SHP77 treated with DMSO at 0.1 percent for 48 hours (cell line): ENCODE measurements around the gene MAPK1.
"Not testable (repeated sequence)": the region's sequence is repeated elsewhere in the genome, so short reads cannot be mapped to it uniquely, and the experiment has no call there.

Experiments used
- DNase-seq: peaks from one replicate; lab custom pipeline; 2025; lab: John Stamatoyannopoulos, UW

MAPK1 gene

DNA sequence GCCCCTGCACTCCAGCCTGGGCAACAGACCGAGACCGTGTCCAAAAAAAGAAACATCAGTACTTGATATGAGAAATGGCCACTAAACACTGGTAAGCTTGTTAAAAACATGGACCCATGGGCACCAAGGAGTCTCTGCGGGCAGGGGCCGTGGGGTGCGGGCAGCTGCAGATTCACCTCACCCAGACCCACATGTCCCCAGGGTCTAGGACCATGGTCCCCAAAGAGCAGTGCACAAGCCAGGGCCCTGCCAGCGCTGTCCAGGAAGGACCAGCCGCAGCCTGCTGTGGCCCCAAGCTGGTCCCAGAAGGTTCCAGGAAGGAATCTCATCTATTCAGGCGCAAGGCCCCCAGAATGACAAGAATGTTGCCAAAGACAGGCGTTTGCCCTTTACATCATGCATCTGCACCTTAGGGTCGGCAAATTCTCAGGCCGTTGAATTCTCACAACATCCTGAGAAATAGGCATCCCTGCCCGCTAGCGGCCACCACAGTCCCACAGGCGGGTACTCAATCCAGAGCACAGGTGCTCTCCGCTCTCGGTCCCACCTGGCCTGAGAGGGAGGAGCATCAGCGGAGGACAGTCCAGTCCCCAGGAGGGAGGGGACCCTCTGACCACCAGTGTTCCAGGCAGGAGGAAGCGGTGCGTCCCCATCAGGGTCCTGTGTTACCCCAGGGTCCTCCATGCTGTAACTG is 141.3 kb downstream of the MAPK1 start:
- no peak for DNase-seq

DNA sequence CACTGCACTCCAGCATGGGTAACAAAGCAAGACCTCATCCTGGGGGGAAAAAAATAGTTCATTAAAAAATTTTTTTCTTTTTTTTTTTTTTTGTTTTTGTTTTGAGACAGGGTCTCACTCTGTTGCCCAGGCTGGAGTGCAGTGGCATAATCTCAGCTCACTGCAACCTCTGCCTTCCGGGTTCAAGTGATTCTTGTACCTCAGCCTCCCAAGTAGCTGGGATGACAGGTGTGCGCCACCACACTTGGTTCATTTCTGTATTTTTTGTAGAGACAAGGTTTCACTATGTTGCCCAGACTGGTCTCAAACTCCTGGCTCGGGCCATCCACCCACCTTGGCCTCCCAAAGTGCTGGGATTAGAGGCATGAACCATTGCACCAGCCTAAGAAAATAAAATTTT is 142.9 kb downstream of the MAPK1 start:
- not testable (repeated sequence) for DNase-seq

- DNase-seq, result not testable (repeated sequence)
Measured at GRCh38 chr22:21721195-21721852, 146.1 kb downstream of the MAPK1 start.

DNA sequence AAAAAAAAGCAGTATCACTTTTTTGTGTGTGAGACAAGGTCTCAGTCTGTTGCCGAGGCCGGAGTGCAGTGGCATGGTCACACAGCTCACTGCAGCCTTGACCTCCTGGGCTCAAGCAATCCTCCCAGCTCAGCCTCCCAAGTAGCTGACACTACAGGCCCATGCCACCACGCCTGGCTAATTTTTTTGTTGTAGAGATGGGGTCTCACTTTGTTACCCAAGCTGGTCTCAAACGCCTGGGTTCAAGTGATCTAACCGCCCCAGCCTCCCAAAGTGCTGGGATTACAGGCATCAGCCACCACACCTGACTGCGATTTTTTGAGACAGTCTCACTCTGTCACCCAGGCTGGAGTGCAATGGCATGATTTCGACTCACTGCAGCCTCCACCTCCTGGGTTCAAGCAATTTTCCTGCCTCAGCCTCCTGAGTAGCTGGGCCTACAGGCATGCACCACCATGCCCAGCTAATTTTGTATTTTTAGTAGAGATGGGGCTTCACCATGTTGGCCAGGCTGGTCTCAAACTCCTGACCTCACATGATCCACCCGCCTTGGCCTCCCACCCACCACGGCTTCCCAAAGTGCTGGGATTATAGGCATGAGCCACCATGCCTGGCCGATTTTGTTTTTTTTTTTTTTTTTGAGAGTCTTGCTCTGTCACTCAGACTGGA is 147.1 kb downstream of the MAPK1 start:
- not testable (repeated sequence) for DNase-seq

DNA sequence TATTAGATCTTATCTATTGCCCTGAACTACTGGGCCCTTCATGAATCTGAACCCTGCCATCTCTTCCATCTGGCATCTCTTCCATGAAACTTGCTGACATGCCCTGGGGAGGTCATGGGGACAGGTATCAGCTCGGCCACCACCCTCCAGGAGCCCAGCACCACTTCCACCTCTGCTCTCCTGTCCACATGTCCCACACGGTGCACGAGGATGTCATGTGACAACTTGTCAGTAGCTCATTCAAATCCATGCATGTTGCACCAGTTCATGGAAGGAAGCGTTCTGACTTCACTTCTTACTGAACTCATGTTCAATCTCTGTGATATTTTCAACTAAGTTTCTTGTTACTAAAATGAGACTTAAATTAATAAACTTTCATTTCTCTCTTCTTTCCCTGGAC is 148.4 kb downstream of the MAPK1 start:
- no peak for DNase-seq

- no peak for DNase-seq
Measured at GRCh38 chr22:21718499-21718898, 148.9 kb downstream of the MAPK1 start.

- not testable (repeated sequence) for DNase-seq
Measured at GRCh38 chr22:21716395-21717122, 150.9 kb downstream of the MAPK1 start.

- DNase-seq, result no peak
Measured at GRCh38 chr22:21714786-21715185, 152.7 kb downstream of the MAPK1 start.

DNA sequence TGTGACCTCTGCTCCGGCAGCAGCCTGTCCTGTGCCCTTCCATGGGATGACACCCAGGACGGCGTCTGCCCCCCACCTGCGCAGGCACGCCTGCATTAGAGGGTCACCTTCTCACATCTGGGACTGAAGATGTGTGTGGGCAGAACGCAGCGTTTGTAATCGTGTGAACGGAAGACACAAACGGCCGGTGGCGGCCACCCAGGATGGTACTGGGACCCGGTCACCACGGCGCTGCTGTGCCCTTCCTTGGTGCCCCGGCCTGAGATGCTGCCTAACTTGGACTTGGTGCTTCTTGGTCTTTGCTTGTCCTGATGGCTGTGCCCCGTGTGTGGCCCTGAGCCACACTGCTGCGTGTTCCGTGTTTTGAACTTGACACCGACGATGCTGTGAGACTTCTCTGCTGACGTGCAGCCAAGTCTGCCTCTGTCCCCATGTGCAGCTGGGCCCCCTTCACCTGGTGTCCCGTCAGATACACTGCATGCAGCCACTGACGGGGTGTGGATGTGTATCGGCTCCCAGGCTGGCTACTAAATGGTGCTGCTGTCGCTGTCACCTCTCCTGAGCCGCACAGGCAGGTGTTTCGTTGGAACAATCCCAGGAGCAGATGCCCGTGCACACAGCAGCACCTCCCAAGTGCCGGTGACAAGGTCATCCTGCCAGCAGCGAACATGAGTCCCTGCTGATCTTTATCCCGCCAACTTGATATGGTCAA is 153.2 kb downstream of the MAPK1 start:
- DNase-seq, result peak; percentile 2

DNA sequence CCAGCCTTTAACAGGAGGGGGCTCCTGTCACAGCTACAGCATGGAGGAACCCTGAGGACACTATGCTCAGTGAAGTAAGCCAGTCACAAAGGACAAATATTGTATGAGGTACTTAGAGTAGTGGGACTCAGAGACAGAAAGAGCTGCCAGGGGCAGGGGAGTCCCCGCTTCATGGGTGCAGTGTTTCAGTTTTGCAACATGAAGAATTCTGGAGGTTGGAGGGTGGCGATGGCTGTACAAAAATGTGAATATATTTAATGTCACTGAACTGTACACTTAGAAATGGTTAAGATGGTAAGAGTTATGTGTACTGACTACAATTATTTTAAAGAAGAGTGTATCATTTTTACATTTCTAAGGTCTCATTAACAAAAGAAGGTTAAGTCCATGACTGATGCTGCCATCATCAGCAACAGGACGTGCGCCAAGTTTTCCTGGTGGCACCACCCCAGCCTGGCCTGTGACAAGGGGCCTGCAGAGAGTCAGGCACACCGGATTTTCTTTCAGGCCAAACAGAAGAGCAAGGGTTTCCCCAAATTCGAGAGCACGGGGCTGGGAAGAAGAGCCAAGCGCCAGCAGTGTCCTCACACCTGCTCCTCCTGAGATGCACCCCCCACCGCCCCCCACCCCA is 153.9 kb downstream of the MAPK1 start:
- DNase-seq, result no peak

- DNase-seq, result peak; percentile 49
Measured at GRCh38 chr22:21712751-21713427, 154.6 kb downstream of the MAPK1 start.

DNA sequence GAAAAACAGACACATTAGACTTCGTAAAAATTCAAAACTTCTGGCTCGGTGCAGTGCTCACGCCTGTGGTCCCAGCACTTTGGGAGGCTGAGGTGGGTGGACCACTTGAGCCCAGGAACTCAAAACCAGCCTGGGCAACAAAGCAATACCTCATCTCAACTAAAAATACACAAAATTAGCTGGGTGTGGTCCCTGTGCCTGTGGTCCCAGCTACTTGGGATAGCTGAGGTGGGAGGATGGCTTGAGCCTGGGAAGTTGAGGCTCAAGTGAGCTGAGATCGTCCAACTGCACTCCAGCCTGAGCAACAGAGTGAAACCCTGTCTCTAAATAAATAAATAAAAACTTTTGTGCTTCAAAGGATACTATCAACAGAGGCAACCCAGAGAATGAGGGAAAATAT is 155.6 kb downstream of the MAPK1 start:
- DNase-seq, result no peak

GRCh38 chr22:21710156-21710555 is 157.3 kb downstream of the MAPK1 start:
- DNase-seq, result no peak

DNA sequence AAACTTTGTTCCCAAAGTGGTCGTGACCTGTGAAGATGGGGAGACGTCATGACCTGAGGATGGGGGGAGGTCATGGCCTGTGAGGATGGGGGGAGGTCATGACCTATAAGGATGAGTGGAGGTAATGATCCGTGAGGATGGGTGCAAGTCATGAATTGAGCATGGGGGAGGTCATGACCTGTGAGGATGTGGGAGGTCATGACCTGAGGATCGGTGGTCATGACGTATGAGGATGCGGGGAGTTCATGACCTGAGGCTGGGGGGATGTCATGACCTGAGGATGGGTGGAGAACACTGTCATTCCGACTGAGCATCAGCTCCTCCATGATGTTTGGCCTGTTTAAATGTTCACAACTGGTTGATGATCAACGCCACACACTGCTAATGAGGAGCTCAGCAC is 157.8 kb downstream of the MAPK1 start:
- DNase-seq, result no peak

- no peak for DNase-seq
Measured at GRCh38 chr22:21708960-21709359, 158.5 kb downstream of the MAPK1 start.

- DNase-seq, result no peak
Measured at GRCh38 chr22:21707677-21708076, 159.8 kb downstream of the MAPK1 start.
